ENCODE measurements around the gene TMBIM4. TPM values are rescaled to one million over a fixed set of nuclear protein-coding genes. Genes with fewer than 3 reads are reported as not detected.
"Not testable (repeated sequence)": the region's sequence is repeated elsewhere in the genome, so short reads cannot be mapped to it uniquely, and the experiment has no call there.

Gene TMBIM4
- polyA plus RNA-seq, 4 donors: 148 to 167 (median 163) TPM

- DNase-seq (ENCODE audit: low read depth in 4 of 4, low spot score in 3 of 4): no peak
Measured at GRCh38 chr12:66187036-66187435, 17.2 kb upstream of the TMBIM4 start.

DNA sequence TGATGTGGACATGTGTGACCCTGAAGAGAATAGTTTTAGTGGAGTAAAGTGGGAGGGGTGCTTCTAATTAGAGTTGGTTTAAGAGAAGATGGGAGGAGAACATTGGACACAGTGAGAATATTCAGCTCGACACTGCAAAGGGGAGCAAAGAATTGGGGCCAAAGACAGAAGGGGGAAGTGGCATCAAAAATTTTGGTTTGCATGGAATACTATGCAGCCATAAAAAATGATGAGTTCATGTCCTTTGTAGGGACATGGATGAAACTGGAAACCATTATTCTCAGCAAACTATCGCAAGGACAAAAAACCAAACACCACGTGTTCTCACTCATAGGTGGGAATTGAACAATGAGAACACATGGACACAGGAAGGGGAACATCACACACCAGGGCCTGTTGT, 15.0 kb upstream of the TMBIM4 start:
- not testable (repeated sequence) for DNase-seq (ENCODE audit: low read depth in 4 of 4, low spot score in 3 of 4)

DNA sequence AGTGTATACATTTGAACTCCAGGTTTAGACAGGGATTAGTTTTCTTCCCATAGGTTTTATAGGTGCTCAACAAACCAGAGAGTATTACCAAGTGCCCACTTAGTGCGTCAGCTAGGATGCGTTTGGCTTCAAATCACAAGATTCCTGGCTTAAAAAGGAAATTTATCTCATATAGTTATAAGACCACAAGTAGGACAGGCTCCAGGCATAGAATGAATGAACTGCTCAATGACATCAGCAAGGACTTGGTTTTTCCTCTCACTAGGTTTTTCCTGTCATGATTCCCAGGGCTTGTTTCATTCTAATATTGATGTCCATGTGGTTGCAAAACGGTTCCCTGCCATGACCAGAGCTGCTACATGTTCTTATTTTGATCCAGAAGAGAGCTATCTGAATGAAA, 13.2 kb upstream of the TMBIM4 start:
- DNase-seq (ENCODE audit: low read depth in 4 of 4, low spot score in 3 of 4): no peak

GRCh38 chr12:66176105-66176900, 6.5 kb upstream of the TMBIM4 start:
- no peak for DNase-seq (ENCODE audit: low read depth in 4 of 4, low spot score in 3 of 4)

DNA sequence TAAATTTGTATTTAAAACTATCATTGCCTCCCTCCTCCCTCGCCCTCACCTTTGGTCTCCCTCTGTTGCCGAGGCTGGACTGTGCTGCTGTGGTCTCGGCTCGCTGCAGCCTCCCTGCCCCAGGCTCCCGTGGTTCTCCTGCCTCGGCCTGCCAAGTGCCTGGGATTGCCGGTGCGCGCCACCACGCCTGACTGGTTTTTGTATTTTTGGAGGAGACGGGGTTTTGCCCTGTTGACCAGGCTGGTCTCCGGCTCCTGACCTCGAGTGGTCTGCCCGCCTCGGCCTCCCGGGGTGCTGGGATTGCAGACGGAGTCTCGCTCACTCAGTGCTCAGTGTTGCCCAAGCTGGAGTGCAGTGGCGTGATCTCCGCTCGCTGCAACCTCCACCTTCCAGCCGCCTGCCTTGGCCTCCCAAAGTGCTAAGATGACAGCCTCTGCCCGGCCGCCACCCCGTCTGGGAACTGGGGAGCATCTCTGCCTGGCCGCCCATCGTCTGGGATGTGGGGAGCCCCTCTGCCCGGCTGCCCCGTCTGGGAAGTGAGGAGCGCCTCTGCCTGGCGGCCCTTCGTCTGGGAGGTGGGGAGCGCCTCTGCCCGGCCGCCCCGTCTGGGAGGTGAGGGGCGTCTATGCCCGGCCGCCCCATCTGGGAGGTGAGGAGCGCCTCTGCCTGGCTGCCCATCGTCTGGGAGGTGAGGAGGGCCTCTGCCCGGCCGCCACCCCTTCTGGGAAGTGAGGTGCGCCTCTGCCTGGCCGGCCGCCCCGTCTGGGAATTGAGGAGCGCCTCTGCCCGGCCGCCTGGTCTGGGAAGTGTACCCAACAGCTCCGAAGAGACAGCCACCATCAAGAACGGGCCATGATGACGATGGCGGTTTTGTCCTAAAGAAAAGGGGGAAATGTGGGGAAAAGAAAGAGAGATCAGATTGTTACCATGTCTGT, 4.9 kb upstream of the TMBIM4 start:
- not testable (repeated sequence) for DNase-seq (ENCODE audit: low read depth in 4 of 4, low spot score in 3 of 4)

GRCh38 chr12:66170606-66171005, 810 bp upstream of the TMBIM4 start:
- DNase-seq (ENCODE audit: low read depth in 4 of 4, low spot score in 3 of 4): no peak

GRCh38 chr12:66168410-66168809, 1.4 kb downstream of the TMBIM4 start:
- DNase-seq (ENCODE audit: low read depth in 4 of 4, low spot score in 3 of 4): no peak

- DNase-seq (ENCODE audit: low read depth in 4 of 4, low spot score in 3 of 4): no peak
Measured at GRCh38 chr12:66166561-66166960, 3.2 kb downstream of the TMBIM4 start.

DNA sequence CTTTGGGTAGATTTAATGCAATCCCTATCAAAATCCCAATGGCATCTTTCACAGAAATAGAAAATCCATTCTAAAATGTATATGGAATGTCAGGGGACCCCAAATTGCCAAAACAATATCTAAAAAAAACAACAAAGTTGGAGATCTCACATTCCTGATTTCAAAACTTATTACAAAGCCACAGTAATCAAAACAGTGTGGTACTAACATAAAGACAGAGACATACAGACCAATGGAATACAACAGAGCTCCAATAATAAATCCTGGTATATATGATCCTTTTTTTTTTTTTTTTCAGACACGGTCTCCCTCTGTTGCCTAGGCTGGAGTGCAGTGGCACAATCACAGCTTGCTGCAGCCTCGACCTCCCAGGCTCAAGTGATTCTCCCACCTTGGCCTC, 4.7 kb downstream of the TMBIM4 start:
- no peak for DNase-seq (ENCODE audit: low read depth in 4 of 4, low spot score in 3 of 4)

DNA sequence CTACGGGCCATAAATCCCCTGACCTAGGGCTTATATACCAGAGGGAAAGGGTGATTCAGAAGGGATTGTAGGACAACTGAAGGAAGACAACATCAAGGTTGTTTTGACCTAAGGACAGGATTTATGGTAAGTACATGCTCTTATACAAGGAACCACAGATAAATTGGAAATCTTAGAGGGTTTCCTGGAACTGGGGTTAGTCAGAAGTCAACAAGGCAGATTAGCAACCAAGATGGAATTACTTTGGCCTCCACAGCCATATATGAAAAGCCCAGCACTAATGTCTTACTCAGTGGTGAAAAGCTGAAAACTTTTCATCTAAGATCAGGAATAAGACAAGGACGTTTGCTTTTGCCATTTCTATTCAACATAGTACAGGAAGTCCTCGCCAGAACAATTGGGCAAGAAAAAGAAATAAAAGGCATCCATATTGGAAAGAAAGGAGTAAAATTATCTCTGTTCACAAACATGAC, 5.4 kb downstream of the TMBIM4 start:
- no peak for DNase-seq (ENCODE audit: low read depth in 4 of 4, low spot score in 3 of 4)

- DNase-seq (ENCODE audit: low read depth in 4 of 4, low spot score in 3 of 4): no peak
Measured at GRCh38 chr12:66163289-66163688, 6.5 kb downstream of the TMBIM4 start.

GRCh38 chr12:66162701-66163100, 7.1 kb downstream of the TMBIM4 start:
- DNase-seq (ENCODE audit: low read depth in 4 of 4, low spot score in 3 of 4): no peak

GRCh38 chr12:66160704-66161103, 9.1 kb downstream of the TMBIM4 start:
- DNase-seq (ENCODE audit: low read depth in 4 of 4, low spot score in 3 of 4): no peak

DNA sequence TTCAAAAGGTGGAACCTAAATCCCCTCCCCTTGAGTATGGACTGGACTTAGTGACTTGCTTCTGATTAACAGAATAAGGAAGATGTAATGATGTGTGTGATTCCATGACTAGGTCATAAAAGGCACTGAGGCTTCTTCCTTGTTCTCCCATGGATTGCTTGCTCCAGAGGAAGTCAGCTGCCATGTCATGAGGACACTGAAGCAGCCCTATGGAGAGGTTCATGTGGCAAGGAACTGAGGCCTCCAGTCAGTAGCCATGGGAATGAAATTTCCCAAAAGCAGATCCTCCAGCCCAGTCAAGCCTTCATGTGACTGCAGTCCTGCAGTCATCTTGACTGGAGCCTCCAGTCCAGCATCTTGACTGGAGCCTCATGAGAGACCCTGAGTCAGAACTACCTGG, 10.7 kb downstream of the TMBIM4 start:
- no peak for DNase-seq (ENCODE audit: low read depth in 4 of 4, low spot score in 3 of 4)

- DNase-seq (ENCODE audit: low read depth in 4 of 4, low spot score in 3 of 4): no peak
Measured at GRCh38 chr12:66156654-66157053, 13.1 kb downstream of the TMBIM4 start.

- DNase-seq (ENCODE audit: low read depth in 4 of 4, low spot score in 3 of 4): no peak
Measured at GRCh38 chr12:66154776-66155175, 15.0 kb downstream of the TMBIM4 start.

- DNase-seq (ENCODE audit: low read depth in 4 of 4, low spot score in 3 of 4): no peak
Measured at GRCh38 chr12:66152732-66153131, 17.1 kb downstream of the TMBIM4 start.

GRCh38 chr12:66149702-66150398, 19.9 kb downstream of the TMBIM4 start:
- DNase-seq (ENCODE audit: low read depth in 4 of 4, low spot score in 3 of 4): no peak

DNA sequence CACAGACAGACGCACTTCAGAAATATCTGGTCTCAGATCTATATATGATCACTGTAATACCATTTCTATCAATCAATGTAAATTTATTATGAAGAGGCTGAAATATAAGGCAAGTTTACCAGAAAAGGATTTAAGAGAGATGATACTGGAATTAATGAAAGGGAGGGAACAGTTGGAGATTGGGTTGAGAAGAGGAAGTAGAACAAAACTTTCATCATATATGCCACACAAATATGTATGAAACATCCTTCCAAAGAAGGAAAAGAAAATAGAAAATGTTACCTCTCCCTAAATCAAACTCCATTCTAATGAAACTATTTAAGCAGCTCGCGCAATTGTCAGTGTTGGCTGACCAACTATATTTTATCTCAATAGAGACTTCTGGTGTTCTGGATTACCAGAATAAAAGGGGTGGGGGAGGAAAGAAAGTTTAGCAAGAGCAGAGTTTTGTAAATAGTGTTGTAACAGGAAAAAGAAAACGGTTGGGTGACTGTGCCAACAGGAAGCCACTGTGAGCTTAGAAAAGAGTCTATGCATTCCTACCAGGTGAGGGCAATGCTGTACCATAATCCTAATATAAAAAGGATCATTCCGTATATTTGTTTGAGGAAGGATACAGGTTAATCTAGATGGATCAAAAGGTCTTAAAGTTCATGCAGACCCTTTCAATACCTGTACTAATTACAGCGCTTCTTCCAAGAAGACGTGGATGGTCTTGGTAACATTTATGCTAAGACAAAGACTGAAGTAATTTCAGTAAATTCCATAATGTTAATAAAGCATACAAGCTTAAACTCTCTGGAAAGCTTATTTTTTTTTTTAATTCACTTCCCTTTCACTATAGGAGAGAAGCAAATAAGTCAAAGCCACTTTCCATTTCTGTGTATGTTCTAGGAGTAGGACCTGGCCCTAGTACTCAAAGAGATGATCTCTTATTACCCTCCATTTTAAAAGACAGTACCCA, 24.7 kb downstream of the TMBIM4 start:
- peak in 1 of 4 donors; percentile 30 for DNase-seq (ENCODE audit: low read depth in 4 of 4, low spot score in 3 of 4)

DNA sequence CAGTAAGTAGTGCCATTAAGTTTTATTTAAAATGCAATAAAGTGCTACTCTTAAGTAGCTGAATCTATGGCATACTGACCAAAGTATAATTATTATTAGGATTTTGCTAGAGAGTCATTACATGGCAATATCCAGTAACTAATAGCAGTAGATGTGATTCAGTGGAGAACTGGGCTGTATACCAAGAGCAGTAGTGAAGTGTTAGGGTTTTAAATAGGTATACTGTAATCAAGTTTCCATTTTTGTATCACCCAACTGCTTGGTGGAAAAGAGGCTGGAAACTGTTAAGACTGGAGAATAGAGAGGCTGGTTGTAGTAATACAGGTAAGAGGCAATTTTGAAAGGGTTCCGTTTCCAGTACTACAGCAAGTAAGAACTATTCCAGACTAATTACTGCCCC, 25.9 kb downstream of the TMBIM4 start:
- DNase-seq (ENCODE audit: low read depth in 4 of 4, low spot score in 3 of 4): no peak

Data from right renal pelvis (tissue), 4 donors.